B cell (primary cell): ENCODE measurements around the gene ZDHHC14. TPM values are rescaled to one million over a fixed set of nuclear protein-coding genes. Genes with fewer than 3 reads are reported as not detected.

Experiments
- ATAC-seq: fragments of 200-7000 bp; cut with Tn5 transposase; one replicate; pipeline ENCODE4 v1.10.0; 2021; ENCODE audit warnings: low read depth, mild to moderate bottlenecking, moderate number of reproducible peaks, moderate library complexity
- CTCF ChIA-PET: fragments of 350-600 bp; sonication (Branson Sonifier 250); formaldehyde crosslinking; loops from one replicate; lab custom pipeline; 2021; ENCODE audit warnings: antibody characterized with exemption, inconsistent platforms; lab: Charles Lee
- POLR2A ChIA-PET: fragments of 350-600 bp; sonication (Branson Sonifier 250); formaldehyde crosslinking; loops from one replicate; lab custom pipeline; 2021; ENCODE audit warnings: antibody characterized with exemption; lab: Charles Lee
- DNase-seq: peaks from one replicate; pipeline ENCODE4 v3.0.0; 2013
- H2AFZ ChIP-seq: 2 replicates; pipeline ENCODE4 v1.6.1; 2012; ENCODE audit warnings: mild to moderate bottlenecking, low read depth, low read length; ENCODE audit not compliant: insufficient read depth, poor library complexity, severe bottlenecking
- H3K27ac ChIP-seq, 2 donors: 1 replicate in 1 of 2; 2 replicates in 1 of 2; pipeline ENCODE4 v1.5.1; 2012 to 2013; ENCODE audit warnings: low read length in 2 of 2, mild to moderate bottlenecking in 2 of 2, moderate library complexity in 1 of 2
- H3K27me3 ChIP-seq, 4 experiments: fragments of 200-600 bp in 1 of 4; sonication (generic) in 1 of 4; replicated peaks in 1 of 4; 1 replicate in 2 of 4; 2 replicates in 2 of 4; pipeline versions ENCODE4 v1.6.1 to v1.7.0; 2013 to 2016; ENCODE audit warnings: low read length in 3 of 4, mild to moderate bottlenecking in 2 of 4, mixed read lengths in 1 of 4, moderate library complexity in 1 of 4; ENCODE audit not compliant: insufficient read depth in 4 of 4, control insufficient read depth in 3 of 4; ENCODE audit errors: control extremely low read depth in 1 of 4
- H3K36me3 ChIP-seq, 2 experiments: replicated peaks in 1 of 2; 1 replicate in 1 of 2; 2 replicates in 1 of 2; pipeline versions ENCODE4 v1.6.1 to v1.7.1; 2013; ENCODE audit warnings: low read length in 1 of 2; ENCODE audit not compliant: insufficient read depth in 2 of 2, control insufficient read depth in 1 of 2; ENCODE audit errors: control extremely low read depth in 1 of 2, extremely low read depth in 1 of 2
- H3K4me1 ChIP-seq, 2 donors: fragments of 200-600 bp in 1 of 2; sonication (generic) in 1 of 2; 1 replicate in 1 of 2; 2 replicates in 1 of 2; pipeline versions ENCODE4 v1.5.1 to v1.6.1; 2013 to 2017; ENCODE audit warnings: low read length in 2 of 2; ENCODE audit not compliant: control insufficient read depth in 2 of 2, insufficient read depth in 2 of 2
- H3K4me2 ChIP-seq: replicated peaks from 2 replicates; pipeline ENCODE3; 2012; ENCODE audit warnings: mild to moderate bottlenecking, low read depth, low read length; ENCODE audit not compliant: poor library complexity, severe bottlenecking
- H3K4me3 ChIP-seq, 5 experiments: fragments of 200-600 bp in 1 of 5; sonication (generic) in 1 of 5; 1 replicate in 3 of 5; 2 replicates in 2 of 5; pipeline versions ENCODE4 v1.5.1 to v1.7.0; 2011 to 2016; ENCODE audit warnings: low read length in 4 of 5, mild to moderate bottlenecking in 4 of 5, low read depth in 2 of 5, control low read depth in 1 of 5, moderate library complexity in 1 of 5; ENCODE audit not compliant: insufficient read depth in 1 of 5; ENCODE audit errors: control extremely low read depth in 1 of 5, extremely low read depth in 1 of 5
- H3K79me2 ChIP-seq: fragments of 200-600 bp; sonication (generic); one replicate; pipeline ENCODE4 v1.6.0; 2016; ENCODE audit warnings: low read length; ENCODE audit not compliant: control insufficient read depth, insufficient read depth
- H3K9ac ChIP-seq: fragments of 200-600 bp; sonication (generic); 2 replicates; pipeline ENCODE4 v1.6.1; 2017; ENCODE audit warnings: mild to moderate bottlenecking, low read length, moderate library complexity
- H3K9me3 ChIP-seq, 3 donors: one replicate each; pipeline versions ENCODE4 v1.6.1 to v1.7.1; 2013; ENCODE audit warnings: low read length in 2 of 3; ENCODE audit not compliant: control insufficient read depth in 2 of 3, insufficient read depth in 1 of 3; ENCODE audit errors: control extremely low read depth in 1 of 3
- H4K20me1 ChIP-seq: 2 replicates; pipeline ENCODE4 v1.6.0; 2012; ENCODE audit warnings: mild to moderate bottlenecking, low read length; ENCODE audit not compliant: insufficient read depth, control insufficient read depth, poor library complexity, severe bottlenecking
- H3K27ac Mint-ChIP-seq: one replicate; pipeline ENCODE4 v1.8.0; 2021; ENCODE audit warnings: mixed read lengths
- H3K27me3 Mint-ChIP-seq: one replicate; pipeline ENCODE4 v1.8.0; 2021; ENCODE audit warnings: mixed read lengths
- H3K4me1 Mint-ChIP-seq: one replicate; pipeline ENCODE4 v1.8.0; 2021; ENCODE audit warnings: mixed read lengths
- H3K4me3 Mint-ChIP-seq: one replicate; pipeline ENCODE4 v1.8.0; 2021; ENCODE audit warnings: mixed read lengths
- H3K9me3 Mint-ChIP-seq: one replicate; pipeline ENCODE4 v1.8.0; 2022; ENCODE audit warnings: mixed read lengths; ENCODE audit not compliant: insufficient read depth
- EZH2 ChIP-seq: IDR thresholded peaks from 2 replicates; pipeline ENCODE4 v1.6.1; 2012; ENCODE audit warnings: borderline replicate concordance, low read depth, mild to moderate bottlenecking, moderate library complexity, low read length; ENCODE audit not compliant: insufficient read depth, poor library complexity, severe bottlenecking
- WGBS: methylation state at CpG from one replicate; pipeline ENCODE4 v1.1.5; 2013; ENCODE audit warnings: missing lambda C conversion rate; ENCODE audit not compliant: insufficient coverage; 5-methylcytosine and 5-hydroxymethylcytosine counted together
- intact Hi-C: fragments of 100-400 bp; cut with micrococcal nuclease; formaldehyde crosslinking; loops from one replicate; pipeline ENCODE4 v1.10.0; 2022
- polyA plus RNA-seq: library from polyadenylated mRNA; depleted of rRNA; stranded (reverse); fragments of >200 nt; gene quantifications from 2 replicates; pipeline ENCODE4 v1.2.3, GENCODE V29; 2012
- small RNA-seq: library from RNA; depleted of rRNA; stranded (forward); fragments of <200 nt; gene quantifications from one replicate; pipeline ENCODE3, GENCODE V24; 2012; ENCODE audit warnings: low replicate concordance, low read depth; ENCODE audit not compliant: insufficient read length
- total RNA-seq, 2 donors: library from RNA; stranded (reverse); fragments of 120-200 nt in 1 of 2; gene quantifications; 1 replicate in 1 of 2; 2 replicates in 1 of 2; pipeline versions ENCODE4 v1.2.3 to v1.2.4, GENCODE V29; 2013 to 2022
- TF ChIP-seq, protein P1 (sequence below): fragments of 200-600 bp; IDR thresholded peaks from one replicate; pipeline ENCODE4 v1.8.0; 2022; ENCODE audit warnings: antibody characterized with exemption, mild to moderate bottlenecking

Gene ZDHHC14
- total and polyA plus RNA-seq, 2 donors (not counting 1 experiment from before 2014, with no cell fraction given) = 8.8 to 50.4 TPM

DNA sequence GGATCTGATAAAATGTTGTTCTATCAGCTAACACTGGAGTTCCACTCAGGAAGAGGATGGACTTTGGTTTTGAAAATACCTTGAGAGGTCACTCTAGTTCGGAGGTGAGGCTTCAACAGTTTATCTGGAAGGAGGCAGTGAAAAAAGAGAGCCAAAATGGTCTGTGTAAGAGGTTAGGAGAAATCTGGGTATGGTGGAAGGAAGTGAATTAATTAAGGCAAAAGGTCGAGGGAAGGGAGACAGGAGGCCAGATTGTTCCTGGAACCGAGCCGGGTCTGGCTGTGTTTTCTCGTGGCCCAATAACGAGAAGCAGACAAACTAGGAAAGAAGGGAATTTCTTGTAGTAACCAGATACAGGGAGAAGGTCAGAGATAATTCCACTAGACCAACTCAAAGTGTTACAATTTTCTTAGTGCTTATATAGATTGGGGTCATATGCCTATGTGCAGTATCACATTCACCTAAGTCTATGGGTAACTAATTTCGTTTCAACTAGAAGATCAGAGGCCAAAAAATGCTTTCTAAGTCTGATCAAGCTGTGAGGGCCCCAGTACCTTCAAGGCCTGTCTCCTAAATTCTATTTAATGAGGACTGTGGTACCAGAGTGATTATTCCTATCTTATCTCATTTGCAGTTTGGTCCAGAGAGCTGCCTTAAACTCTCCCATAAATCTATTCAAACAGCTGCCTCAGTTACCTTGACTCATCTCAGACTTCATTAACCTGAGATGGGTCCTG lies 346.1 kb downstream of the ZDHHC14 start:
- no peak for DNase-seq
- Mint-ChIP-seq H3K27me3 (peaks cover 10% of the 10 kb centered on the region), H3K4me1 (no peaks in the 10 kb centered on the region), H3K27ac (no peak overlapping the region), H3K4me3 (no peak overlapping the region), H3K9me3 (peaks cover 9% of the 10 kb centered on the region)
- ChIA-PET CTCF (no interaction called here), POLR2A (no interaction called here)
- intact Hi-C loops = no loop called here
- no peaks in the 10 kb centered on the region for H3K36me3 ChIP-seq
- H3K9me3 ChIP-seq = peaks cover 2 to 7% (median 6%) of the 10 kb centered on the region in 3 donors
- H3K27ac ChIP-seq = no peak overlapping the region
- ATAC-seq = no peak
- H3K4me1 ChIP-seq = no peaks in the 10 kb centered on the region
- TF ChIP-seq, protein P1, sequence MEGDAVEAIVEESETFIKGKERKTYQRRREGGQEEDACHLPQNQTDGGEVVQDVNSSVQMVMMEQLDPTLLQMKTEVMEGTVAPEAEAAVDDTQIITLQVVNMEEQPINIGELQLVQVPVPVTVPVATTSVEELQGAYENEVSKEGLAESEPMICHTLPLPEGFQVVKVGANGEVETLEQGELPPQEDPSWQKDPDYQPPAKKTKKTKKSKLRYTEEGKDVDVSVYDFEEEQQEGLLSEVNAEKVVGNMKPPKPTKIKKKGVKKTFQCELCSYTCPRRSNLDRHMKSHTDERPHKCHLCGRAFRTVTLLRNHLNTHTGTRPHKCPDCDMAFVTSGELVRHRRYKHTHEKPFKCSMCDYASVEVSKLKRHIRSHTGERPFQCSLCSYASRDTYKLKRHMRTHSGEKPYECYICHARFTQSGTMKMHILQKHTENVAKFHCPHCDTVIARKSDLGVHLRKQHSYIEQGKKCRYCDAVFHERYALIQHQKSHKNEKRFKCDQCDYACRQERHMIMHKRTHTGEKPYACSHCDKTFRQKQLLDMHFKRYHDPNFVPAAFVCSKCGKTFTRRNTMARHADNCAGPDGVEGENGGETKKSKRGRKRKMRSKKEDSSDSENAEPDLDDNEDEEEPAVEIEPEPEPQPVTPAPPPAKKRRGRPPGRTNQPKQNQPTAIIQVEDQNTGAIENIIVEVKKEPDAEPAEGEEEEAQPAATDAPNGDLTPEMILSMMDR = no peak
- TF ChIP-seq EZH2 = no peak
- WGBS = 90% methylated on average over 6 of the region's 7 CpGs
- no peaks in the 10 kb centered on the region for H3K79me2 ChIP-seq
- H3K4me2 ChIP-seq = no peak overlapping the region
- H3K27me3 ChIP-seq = no peaks in the 10 kb centered on the region
- no peak overlapping the region for H3K9ac ChIP-seq
- no peak overlapping the region for H2AFZ ChIP-seq
- H4K20me1 ChIP-seq = no peaks in the 10 kb centered on the region
- no peak overlapping the region for H3K4me3 ChIP-seq

Small RNA genes within 50 kb of the gene (small RNA-seq; reads per million reads assigned to genes)
- not detected for gene MIR3692

Other genes starting within 250 kb of the ZDHHC14 start
- 24.1 and 25.0 TPM in 2 replicates for gene TMEM242, start 57.7 kb upstream of the ZDHHC14 start, total RNA-seq
- 6.3 and 7.2 TPM in 2 replicates for gene TMEM242, start 57.7 kb upstream of the ZDHHC14 start, polyA plus RNA-seq